A375 (cell line): ENCODE measurements around the gene MRPL32. TPM values are rescaled to one million over a fixed set of nuclear protein-coding genes. Genes with fewer than 3 reads are reported as not detected.

Source experiments
- total RNA-seq: library from RNA; depleted of rRNA; stranded (reverse); fragments of >200 nt; shearing (Covaris generic); gene quantifications from 2 replicates; pipeline ENCODE4 v1.2.3, GENCODE V29; 2014; rRNA removed

MRPL32 gene
- 93.9 and 95.0 TPM in 2 replicates for total RNA-seq

DNA sequence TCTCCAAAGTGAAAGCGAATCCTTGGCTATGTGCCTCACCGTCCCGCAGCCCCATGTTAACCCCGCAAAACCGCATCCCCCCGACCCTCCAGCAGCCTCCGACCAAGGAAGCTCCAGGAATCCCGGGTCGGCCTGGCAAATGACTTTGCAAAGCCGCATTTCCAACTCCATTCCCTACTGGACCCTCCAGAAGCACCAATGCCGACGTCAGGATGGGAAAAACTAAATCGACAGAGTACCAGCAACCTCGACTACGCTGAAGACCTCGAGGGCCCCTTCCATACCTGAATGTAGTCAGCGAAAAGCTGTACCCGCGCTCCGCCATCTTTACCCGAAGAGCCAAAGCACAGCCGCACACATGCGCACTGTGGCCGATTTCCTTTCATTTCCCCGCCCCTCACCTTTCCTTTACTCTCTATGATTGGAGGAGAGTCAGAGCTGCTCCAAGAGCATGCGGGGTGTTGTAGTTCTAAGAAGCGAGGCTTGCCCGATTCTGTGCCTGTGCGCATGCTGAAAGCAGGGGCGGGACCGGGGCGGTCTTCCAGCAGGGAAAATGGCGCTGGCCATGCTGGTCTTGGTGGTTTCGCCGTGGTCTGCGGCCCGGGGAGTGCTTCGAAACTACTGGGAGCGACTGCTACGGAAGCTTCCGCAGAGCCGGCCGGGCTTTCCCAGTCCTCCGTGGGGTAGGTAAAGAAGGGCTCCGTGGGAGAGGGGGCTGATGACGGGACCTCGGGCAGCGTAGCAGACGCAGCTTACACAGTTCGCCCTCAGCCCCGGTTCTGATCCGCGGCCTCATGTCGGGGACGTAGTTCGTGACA, at the start of gene MRPL32, which contains the start of gene PSMA2:
Gene MRPL32 (plus strand): TSS at position 543 of the 818 bp plus-strand sequence. CDS start 11 bp downstream, at position 554.
Gene PSMA2 (minus strand): TSS at position 341 of the 818 bp plus-strand sequence. CDS start 16 bp downstream, at position 325.

GRCh38 chr7:42911454-42912447, 20.4 kb upstream of the MRPL32 start, which contains the start of gene C7orf25:
Gene C7orf25 (minus strand): TSS chr7:42912070. CDS start chr7:42910900, 1,170 bp downstream.

Other genes with a start within 250 kb of the MRPL32 start
- 3.3 and 4.5 TPM in 2 replicates for gene C7orf25, start 20.3 kb upstream of the MRPL32 start, total RNA-seq
- gene PSMA2, start 202 bp upstream of the MRPL32 start, total RNA-seq = 45.8 and 58.8 TPM in 2 replicates
- gene HECW1, start 180.3 kb downstream of the MRPL32 start, total RNA-seq = 2.5 TPM in 2 replicates